Measurements from ENCODE around the gene DNHD1. TPM values are rescaled to one million over a fixed set of nuclear protein-coding genes. Genes with fewer than 3 reads are reported as not detected.
"Not testable (repeated sequence)": the region's sequence is repeated elsewhere in the genome, so short reads cannot be mapped to it uniquely, and the experiment has no call there.

The DNHD1 gene
- total RNA-seq, 1 experiment from 2014 or later: 1.5 TPM

DNA sequence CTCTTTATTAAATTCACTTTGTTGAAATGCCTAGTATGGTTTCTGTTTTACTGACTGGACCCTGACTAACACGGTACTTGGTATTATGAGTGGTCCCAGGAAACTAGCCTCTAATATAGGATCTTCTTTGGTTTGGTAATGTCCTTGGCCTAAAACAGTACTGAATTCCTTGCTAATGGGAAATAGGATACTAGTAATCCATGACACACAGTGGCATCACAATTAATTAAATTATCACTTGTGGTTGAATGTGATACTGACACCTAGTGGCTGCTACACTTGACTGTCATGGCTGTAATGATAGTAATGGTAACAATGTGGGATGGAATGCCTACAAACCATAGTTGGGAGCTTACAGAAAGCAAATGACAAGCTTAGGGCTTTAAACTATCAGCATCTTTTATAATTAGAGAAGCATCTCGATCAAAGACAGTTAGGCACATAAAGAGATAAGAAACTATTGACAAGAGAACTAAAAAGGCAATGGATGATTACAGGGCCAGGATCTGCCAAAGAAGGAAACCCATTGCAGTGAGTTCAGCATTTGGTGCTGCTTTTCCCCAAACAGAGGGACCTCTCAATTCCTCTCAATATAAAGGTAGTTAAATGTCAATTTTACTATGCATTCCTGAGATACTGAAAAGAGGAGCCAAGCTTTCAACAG is 8.6 kb downstream of the DNHD1 start:
- DNase-seq (ENCODE audit: low read depth, low spot score): peak; percentile 66
- in situ Hi-C loops (cut with HindIII; ENCODE audit: low pct_unique_long_range_greater_than_20kb, low sequenced_read_pairs): no loop called here

- in situ Hi-C loops (cut with HindIII; ENCODE audit: low pct_unique_long_range_greater_than_20kb, low sequenced_read_pairs): no loop called here
- no peak for DNase-seq (ENCODE audit: low read depth, low spot score)
Measured at GRCh38 chr11:6516865-6517264, 19.8 kb downstream of the DNHD1 start.

DNA sequence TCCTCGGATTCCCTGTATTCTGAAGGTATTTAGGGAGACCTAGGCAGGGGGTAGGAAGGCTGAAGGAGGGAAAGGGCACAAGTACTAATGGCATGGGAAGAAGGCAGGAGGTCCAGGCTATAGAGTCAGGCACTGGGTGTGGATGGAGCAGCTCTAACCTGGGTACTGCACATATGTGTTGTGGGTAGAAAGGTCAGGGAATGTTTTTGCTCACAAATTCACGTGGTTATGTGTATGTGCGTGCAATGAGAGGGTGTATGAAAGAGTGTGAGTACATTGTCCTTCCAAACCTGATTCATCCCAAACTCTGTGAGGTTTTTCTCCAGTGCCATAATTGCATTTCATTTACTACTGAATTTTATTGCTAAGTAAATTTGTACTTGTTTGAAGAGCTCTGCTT is 23.2 kb downstream of the DNHD1 start:
- DNase-seq (ENCODE audit: low read depth, low spot score): no peak
- in situ Hi-C loops (cut with HindIII; ENCODE audit: low pct_unique_long_range_greater_than_20kb, low sequenced_read_pairs): no loop called here

GRCh38 chr11:6521946-6522345 is 24.9 kb downstream of the DNHD1 start:
- DNase-seq (ENCODE audit: low read depth, low spot score); in situ Hi-C loops (cut with HindIII; ENCODE audit: low pct_unique_long_range_greater_than_20kb, low sequenced_read_pairs): not testable (repeated sequence)

- in situ Hi-C loops (cut with HindIII; ENCODE audit: low pct_unique_long_range_greater_than_20kb, low sequenced_read_pairs): no loop called here
- DNase-seq (ENCODE audit: low read depth, low spot score): no peak
Measured at GRCh38 chr11:6523253-6523652, 26.2 kb downstream of the DNHD1 start.

DNA sequence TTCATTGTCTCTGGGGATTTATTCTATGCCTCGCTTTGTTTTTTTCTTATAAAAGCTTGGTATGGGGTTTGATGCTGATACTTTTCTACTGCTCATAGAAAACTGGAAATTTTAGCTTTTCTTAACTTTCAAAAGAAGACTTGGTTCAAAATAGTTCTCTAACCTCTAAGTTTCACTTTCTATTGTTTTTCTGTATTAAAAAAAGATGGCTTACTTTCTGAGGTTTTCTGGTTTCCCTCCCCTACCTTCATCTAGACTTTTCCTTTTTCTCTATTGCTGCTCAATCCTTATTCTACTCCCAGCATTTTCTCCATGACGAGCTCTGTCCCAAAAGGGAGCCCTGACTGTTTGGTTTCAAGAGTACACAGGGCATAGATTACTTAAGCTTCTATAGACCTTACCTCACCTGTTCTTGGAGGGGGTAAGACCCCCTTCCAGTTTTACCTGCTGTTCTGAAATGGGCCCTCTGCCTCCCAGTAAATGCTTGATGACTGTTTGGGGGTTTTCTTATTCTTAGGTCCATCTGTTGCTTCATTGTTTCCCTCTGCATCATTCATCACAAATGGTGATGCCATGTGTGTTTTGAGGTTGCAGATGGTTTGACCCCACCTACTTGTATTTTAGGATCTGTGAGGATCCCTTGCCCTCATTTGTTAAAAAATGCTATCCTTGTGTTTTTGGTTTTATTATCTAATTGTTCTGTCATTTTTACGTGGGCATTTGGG is 29.5 kb downstream of the DNHD1 start:
- in situ Hi-C loops (cut with HindIII; ENCODE audit: low pct_unique_long_range_greater_than_20kb, low sequenced_read_pairs): no loop called here

DNA sequence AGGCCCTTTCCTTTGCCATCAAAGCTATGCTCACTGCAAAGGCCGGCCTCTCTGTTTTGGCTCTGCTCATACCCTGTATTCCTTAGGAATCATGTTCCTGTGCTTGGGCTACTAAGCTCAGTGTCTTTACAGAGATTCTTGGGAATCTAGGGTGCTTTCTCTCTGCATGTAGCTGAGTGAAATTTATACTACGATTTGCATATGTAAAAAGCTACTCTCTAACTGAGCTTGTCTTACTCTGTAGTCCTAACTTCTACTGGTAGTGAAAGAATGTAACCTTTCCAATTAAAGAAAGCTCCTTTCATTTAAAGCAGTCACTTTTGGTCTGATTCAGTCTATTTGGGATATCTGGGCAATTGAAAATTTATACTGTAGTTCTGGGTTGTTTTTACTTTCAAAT is 32.2 kb downstream of the DNHD1 start:
- in situ Hi-C loops (cut with HindIII; ENCODE audit: low pct_unique_long_range_greater_than_20kb, low sequenced_read_pairs): no loop called here
- no peak for DNase-seq (ENCODE audit: low read depth, low spot score)

More for the DNA sequence above, 29.5 kb downstream of the DNHD1 start:
- no peak for DNase-seq (ENCODE audit: low read depth, low spot score)

- DNase-seq (ENCODE audit: low read depth, low spot score): no peak
- in situ Hi-C loops (cut with HindIII; ENCODE audit: low pct_unique_long_range_greater_than_20kb, low sequenced_read_pairs): no loop called here
Measured at GRCh38 chr11:6530848-6531247, 33.8 kb downstream of the DNHD1 start.

GRCh38 chr11:6531267-6531752 is 34.2 kb downstream of the DNHD1 start:
- peak; percentile 78 for DNase-seq (ENCODE audit: low read depth, low spot score)
- in situ Hi-C loops (cut with HindIII; ENCODE audit: low pct_unique_long_range_greater_than_20kb, low sequenced_read_pairs): no loop called here

DNA sequence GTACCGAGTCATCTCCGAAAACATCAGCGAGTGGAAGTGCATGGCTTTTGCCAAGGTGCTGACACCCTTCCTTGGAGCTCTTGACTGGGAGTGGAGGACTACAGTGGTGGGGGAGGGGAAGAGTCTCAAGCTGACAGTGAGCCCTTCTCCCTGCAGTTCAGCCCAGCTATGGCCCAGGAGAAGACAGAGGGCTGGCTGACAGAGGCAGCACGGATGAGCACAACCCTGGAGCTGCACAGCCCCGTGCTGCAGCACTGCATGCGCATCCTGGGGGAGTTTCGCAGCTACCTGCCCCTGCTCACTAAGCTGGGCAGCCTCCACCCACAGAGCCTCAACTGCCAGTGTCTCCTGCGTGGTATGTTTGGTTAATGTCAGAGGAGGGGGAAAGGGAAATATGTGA is 41.4 kb downstream of the DNHD1 start:
- in situ Hi-C loops (cut with HindIII; ENCODE audit: low pct_unique_long_range_greater_than_20kb, low sequenced_read_pairs): no loop called here
- no peak for DNase-seq (ENCODE audit: low read depth, low spot score)

- in situ Hi-C loops (cut with HindIII; ENCODE audit: low pct_unique_long_range_greater_than_20kb, low sequenced_read_pairs): no loop called here
Measured at GRCh38 chr11:6538945-6539344, 41.9 kb downstream of the DNHD1 start.

GRCh38 chr11:6539748-6540268 is 42.7 kb downstream of the DNHD1 start:
- DNase-seq (ENCODE audit: low read depth, low spot score): no peak
- in situ Hi-C loops (cut with HindIII; ENCODE audit: low pct_unique_long_range_greater_than_20kb, low sequenced_read_pairs): no loop called here

More at GRCh38 chr11:6538945-6539344, 41.9 kb downstream of the DNHD1 start:
- DNase-seq (ENCODE audit: low read depth, low spot score): no peak

GRCh38 chr11:6541356-6541755 is 44.3 kb downstream of the DNHD1 start:
- no peak for DNase-seq (ENCODE audit: low read depth, low spot score)
- in situ Hi-C loops (cut with HindIII; ENCODE audit: low pct_unique_long_range_greater_than_20kb, low sequenced_read_pairs): no loop called here

- in situ Hi-C loops (cut with HindIII; ENCODE audit: low pct_unique_long_range_greater_than_20kb, low sequenced_read_pairs): no loop called here
- no peak for DNase-seq (ENCODE audit: low read depth, low spot score)
Measured at GRCh38 chr11:6542727-6543126, 45.6 kb downstream of the DNHD1 start.

- no peak for DNase-seq (ENCODE audit: low read depth, low spot score)
- in situ Hi-C loops (cut with HindIII; ENCODE audit: low pct_unique_long_range_greater_than_20kb, low sequenced_read_pairs): no loop called here
Measured at GRCh38 chr11:6544921-6545850, 48.1 kb downstream of the DNHD1 start.

DNA sequence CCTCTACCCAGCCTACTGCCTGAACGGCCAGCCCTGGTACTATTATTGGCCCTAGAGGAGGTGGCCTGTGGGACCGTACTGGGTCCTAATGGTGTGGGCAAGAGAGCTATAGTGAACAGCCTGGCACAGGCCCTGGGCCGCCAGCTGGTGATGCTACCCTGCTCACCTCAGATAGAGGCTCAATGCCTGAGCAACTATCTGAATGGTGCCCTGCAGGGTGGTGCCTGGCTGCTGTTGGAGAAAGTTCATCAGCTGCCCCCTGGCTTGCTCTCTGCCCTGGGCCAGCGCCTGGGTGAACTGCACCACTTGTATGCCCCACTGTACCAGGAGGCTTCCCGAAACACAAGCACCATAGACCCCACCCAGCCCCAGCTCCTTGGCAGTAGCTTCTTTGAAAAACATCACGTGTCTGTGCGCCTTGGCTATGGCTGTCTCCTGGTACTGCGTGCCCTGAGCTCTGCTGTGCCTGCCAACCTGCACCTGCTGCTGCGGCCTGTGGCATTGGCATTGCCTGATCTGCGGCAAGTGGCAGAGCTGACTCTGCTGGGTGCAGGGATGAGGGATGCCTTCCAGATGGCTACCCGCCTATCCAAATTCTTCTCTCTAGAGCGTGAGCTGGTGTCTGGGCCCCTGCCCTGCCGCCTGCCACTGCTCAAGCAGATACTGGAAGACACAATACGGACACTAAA is 49.0 kb downstream of the DNHD1 start:
- in situ Hi-C loops (cut with HindIII; ENCODE audit: low pct_unique_long_range_greater_than_20kb, low sequenced_read_pairs): no loop called here
- DNase-seq (ENCODE audit: low read depth, low spot score): no peak

DNA sequence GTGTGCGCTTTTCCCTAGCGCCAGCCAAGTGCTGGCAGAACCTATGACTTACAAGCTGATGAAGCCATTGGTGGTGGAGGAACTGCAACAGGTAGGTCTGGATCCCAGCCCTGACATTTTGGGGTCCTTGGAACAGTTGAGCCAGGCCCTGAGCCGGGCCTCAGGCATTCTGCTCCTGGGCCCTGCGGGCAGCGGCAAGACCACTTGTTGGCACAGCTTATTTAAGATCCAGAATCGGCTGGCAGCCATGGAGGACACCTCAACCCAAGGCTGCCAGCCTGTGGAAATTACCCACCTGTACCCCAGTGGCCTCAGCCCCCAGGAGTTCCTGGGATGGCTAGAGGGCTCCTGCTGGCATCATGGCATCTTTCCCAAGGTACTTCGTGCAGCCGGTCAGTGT is 49.7 kb downstream of the DNHD1 start:
- no peak for DNase-seq (ENCODE audit: low read depth, low spot score)
- in situ Hi-C loops (cut with HindIII; ENCODE audit: low pct_unique_long_range_greater_than_20kb, low sequenced_read_pairs): no loop called here
